GM12872 (cell line): ENCODE measurements around the gene LRP1B.

Experiments used
- CTCF ChIP-seq: IDR thresholded peaks from 3 replicates; pipeline ENCODE4 v1.5.1; 2011; ENCODE audit warnings: low read depth, mild to moderate bottlenecking, low read length, moderate library complexity; ENCODE audit not compliant: insufficient read depth

LRP1B gene

DNA sequence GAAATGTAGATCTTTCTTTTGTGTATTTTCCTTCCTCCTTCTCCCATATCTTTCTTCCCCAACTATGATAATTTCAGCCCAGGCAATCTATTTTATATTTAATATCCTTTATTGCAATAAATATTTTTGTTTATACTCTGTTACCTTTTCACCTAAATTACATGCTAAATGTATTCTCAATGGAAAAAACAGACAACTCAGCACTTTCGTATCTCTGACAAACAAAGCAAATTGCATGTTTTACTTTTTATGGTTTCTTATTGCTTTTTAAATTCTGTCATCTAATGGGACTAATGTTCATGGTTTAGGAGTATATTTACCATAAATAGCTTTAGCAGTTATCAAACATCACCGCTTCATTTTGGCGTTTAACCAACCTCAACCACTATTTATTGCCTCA is 74.0 kb downstream of the LRP1B start:
- no peak for TF ChIP-seq CTCF

DNA sequence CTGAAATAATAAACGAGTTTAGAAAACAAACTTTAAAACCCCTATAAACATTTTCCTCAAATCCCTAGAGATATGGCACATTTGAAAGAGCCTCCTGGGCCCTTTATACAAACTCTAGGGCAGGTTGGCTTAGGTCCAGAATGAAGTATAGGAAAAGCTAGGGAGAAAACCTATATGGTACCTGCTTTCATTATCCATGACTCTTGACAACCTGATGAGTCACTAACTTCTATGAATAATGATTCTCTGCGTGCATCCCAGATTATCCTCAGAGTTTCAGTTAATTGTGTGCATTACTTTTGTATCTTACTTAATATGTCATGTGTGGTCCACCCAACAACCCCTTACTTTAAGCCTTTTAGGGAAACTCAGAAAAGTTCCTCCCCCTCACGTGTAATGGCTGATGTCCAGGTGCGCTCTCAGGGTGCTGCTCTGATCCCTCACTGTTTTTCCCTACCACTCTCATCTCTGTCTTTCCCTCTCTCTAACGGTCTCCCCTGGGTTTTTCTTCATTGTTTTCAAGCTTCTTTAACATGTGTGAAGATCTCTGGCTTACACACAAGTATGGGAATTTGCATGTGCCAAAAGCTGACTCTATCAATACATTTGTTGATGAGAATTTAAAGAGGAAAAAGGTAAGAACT is 78.5 kb downstream of the LRP1B start:
- no peak for TF ChIP-seq CTCF

DNA sequence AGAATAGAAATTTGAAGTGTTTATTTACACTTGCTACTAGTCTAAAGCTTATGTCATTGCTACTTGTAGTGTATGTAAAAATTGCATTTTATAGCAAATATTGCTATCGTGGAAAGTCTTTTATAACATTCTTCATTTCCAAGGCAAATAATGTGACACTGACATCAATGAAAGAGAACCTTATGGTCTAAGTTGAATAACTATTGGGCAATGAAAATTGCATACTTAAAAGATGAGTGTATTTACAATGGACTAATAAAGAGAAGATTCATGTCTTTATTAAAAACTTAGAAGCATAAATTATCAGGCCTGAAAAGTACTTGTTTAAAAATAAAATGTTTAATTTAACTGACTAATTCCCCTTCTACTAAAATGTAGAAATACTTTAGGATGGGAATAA is 82.2 kb downstream of the LRP1B start:
- TF ChIP-seq CTCF: no peak

GRCh38 chr2:142045641-142046040 is 85.2 kb downstream of the LRP1B start:
- TF ChIP-seq CTCF: no peak

- no peak for TF ChIP-seq CTCF
These were observed 86.6 kb downstream of the LRP1B start for GRCh38 chr2:142044197-142044596.

- no peak for TF ChIP-seq CTCF
These were observed 88.1 kb downstream of the LRP1B start for GRCh38 chr2:142042536-142043199.

GRCh38 chr2:142041996-142042395 is 88.8 kb downstream of the LRP1B start:
- TF ChIP-seq CTCF: no peak

DNA sequence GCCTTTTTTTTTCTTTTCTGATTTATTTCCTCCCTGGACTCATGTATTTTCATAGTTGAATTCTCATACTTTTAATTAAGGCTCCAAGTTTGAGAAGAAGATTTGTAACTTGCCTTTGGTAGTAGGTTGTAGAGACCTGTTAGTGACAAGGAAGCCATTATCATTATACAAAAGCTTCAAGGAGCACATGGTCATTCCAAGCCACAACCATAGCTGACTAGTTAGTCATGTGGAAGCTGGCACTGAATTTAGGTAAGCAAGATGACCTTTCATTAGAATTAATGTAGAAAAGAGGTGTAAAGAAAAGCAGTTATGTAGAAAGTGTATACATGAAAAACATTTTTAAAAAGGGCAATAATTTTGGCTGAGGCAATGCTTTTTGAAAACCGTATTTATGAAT is 89.7 kb downstream of the LRP1B start:
- no peak for TF ChIP-seq CTCF
